Uterus (tissue), 4 donors: ENCODE data around the gene PRUNE2. TPM values are rescaled to one million over a fixed set of nuclear protein-coding genes. Genes with fewer than 3 reads are reported as not detected.

Experiments
- DNase-seq, 2 donors: peaks; one replicate each; pipeline ENCODE4 v3.0.0-alpha.2; 2019 to 2020
- H3K27ac ChIP-seq, 2 donors: fragments of 200-600 bp; sonication (generic); 1 replicate in 1 of 2; 2 replicates in 1 of 2; pipeline ENCODE4 v1.5.1; 2016 to 2018
- H3K27me3 ChIP-seq, 2 donors: fragments of 200-600 bp; sonication (generic); one replicate each; pipeline ENCODE4 v1.5.1; 2018 to 2019; ENCODE audit warnings: control low read depth in 1 of 2
- H3K36me3 ChIP-seq, 2 donors: fragments of 200-600 bp; sonication (generic); one replicate each; pipeline ENCODE4 v1.5.1; 2019; ENCODE audit warnings: control low read depth in 1 of 2
- H3K4me1 ChIP-seq, 2 donors: fragments of 200-600 bp; sonication (generic); one replicate each; pipeline ENCODE4 v1.5.1; 2018 to 2019; ENCODE audit warnings: control low read depth in 1 of 2
- H3K4me3 ChIP-seq, 2 donors: fragments of 200-600 bp; sonication (generic); 1 replicate in 1 of 2; 2 replicates in 1 of 2; pipeline ENCODE4 v1.5.1; 2018 to 2019; ENCODE audit warnings: mild to moderate bottlenecking in 1 of 2
- H3K9me3 ChIP-seq, 2 donors: fragments of 200-600 bp; sonication (generic); one replicate each; pipeline ENCODE4 v1.5.1; 2019; ENCODE audit warnings: control low read depth in 1 of 2
- POLR2A ChIP-seq, 2 donors: fragments of 450-650 bp; IDR thresholded peaks; one replicate each; pipeline ENCODE4 v1.6.1; 2016; ENCODE audit warnings: antibody characterized with exemption in 2 of 2, mild to moderate bottlenecking in 1 of 2, moderate library complexity in 1 of 2
- intact Hi-C: fragments of 100-400 bp; cut with DNase I; formaldehyde crosslinking; loops from one replicate; pipeline ENCODE4 v1.15.1; 2023; ENCODE audit warnings: low total_unique reads
- small RNA-seq: library from RNA; depleted of rRNA; stranded (forward); fragments of <200 nt; gene quantifications from one replicate; pipeline ENCODE3, GENCODE V24; 2016
- total RNA-seq, 4 donors: library from RNA; depleted of rRNA in 3 of 4; stranded (reverse); fragments of >200 nt in 3 of 4; gene quantifications; one replicate each; pipeline versions ENCODE4 v1.1.0 to v1.2.4, GENCODE V29; 2014 to 2023
- TF ChIP-seq, protein P1 (sequence below), 4 experiments: fragments of 200-600 bp in 2 of 4; fragments of 450-650 bp in 2 of 4; sonication (generic) in 2 of 4; IDR thresholded peaks; one replicate each; pipeline ENCODE4 v1.5.1; 2016 to 2019; ENCODE audit warnings: antibody characterized with exemption in 4 of 4, mild to moderate bottlenecking in 2 of 4, moderate library complexity in 1 of 4
- donor health status: DM: yes; HTN: yes; CAD: no.

Gene PRUNE2
- total RNA-seq, 4 donors from 2014 or later: 51.4 to 187 (median 97.1) TPM

DNA sequence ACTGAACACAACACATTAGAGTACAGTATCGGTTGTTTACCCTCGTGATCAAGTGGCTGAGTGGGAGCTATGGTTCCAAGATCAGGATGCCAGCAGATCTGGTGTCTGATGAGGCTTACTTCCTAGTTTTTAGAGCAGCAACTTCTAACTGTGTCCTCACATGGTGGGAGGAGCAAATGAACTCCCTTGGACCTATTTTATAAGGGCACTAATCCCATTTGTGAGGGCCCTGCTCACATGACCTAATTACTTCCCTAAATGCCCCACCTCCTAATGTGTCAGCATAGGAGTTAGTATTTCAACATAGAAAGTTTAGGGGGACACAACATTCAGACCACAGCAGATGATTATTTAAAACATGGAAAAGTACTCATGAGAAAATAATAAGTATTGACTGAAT is 335.1 kb downstream of the PRUNE2 start:
- TF ChIP-seq POLR2A (IDR thresholded peaks at IDR 0.05): no peak
- TF ChIP-seq, protein P1, sequence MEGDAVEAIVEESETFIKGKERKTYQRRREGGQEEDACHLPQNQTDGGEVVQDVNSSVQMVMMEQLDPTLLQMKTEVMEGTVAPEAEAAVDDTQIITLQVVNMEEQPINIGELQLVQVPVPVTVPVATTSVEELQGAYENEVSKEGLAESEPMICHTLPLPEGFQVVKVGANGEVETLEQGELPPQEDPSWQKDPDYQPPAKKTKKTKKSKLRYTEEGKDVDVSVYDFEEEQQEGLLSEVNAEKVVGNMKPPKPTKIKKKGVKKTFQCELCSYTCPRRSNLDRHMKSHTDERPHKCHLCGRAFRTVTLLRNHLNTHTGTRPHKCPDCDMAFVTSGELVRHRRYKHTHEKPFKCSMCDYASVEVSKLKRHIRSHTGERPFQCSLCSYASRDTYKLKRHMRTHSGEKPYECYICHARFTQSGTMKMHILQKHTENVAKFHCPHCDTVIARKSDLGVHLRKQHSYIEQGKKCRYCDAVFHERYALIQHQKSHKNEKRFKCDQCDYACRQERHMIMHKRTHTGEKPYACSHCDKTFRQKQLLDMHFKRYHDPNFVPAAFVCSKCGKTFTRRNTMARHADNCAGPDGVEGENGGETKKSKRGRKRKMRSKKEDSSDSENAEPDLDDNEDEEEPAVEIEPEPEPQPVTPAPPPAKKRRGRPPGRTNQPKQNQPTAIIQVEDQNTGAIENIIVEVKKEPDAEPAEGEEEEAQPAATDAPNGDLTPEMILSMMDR (IDR thresholded peaks at IDR 0.05): no peak
- Histone ChIP-seq H3K27me3 (no peaks in the 10 kb centered on the region), H3K9me3 (no peaks in the 10 kb centered on the region), H3K27ac (no peak overlapping the region), H3K4me1 (no peaks in the 10 kb centered on the region), H3K4me3 (no peak overlapping the region), H3K36me3 (no peaks in the 10 kb centered on the region)
- intact Hi-C loops: no loop called here
- DNase-seq: no peak

DNA sequence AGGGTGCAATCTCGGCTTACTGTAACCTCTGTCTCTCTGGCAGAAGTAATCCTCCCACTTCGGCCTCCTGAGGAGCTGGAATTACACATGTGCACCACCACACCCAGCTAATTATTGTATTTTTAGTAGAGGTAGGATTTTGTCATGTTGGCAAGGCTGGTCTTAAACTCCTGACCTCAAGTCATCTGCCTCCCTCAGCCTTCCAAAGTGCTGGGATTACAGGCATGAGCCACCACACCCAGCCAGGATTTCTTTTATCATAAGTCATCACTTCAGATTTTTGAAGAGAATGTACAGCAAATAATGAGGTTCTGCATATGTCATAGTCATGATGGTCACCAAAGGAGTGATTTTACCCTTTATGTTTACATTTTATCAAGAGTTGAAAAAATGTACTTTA is 338.8 kb downstream of the PRUNE2 start:
- H3K4me1 ChIP-seq: no peaks in the 10 kb centered on the region
- intact Hi-C loops: no loop called here
- no peak overlapping the region for H3K27ac ChIP-seq
- no peak overlapping the region for H3K4me3 ChIP-seq
- H3K27me3 ChIP-seq: no peaks in the 10 kb centered on the region
- DNase-seq: no peak
- H3K36me3 ChIP-seq: no peaks in the 10 kb centered on the region
- TF ChIP-seq, protein P1 (IDR thresholded peaks at IDR 0.05): no peak
- TF ChIP-seq POLR2A (IDR thresholded peaks at IDR 0.05): no peak
- H3K9me3 ChIP-seq: no peaks in the 10 kb centered on the region

DNA sequence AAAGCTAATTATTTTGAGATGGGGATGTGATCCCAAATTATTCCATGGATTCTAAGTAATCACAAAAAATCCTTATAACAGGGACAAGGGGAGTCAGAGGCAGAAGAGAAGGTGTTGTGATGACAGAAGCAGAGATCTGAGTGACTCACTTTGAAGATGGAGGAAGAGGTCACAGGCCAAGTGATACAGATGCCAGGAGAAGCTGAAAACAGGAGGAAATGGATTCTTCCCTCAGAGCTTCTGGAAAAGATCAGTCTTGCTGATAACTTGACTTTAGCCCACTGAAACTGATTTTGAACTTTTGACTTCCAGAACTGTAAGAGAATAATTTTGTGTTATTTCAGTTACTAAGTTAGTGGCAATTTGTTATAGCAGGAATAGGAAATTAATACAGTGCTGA is 341.6 kb downstream of the PRUNE2 start:
- intact Hi-C loops: no loop called here
- no peak for DNase-seq
- Histone ChIP-seq H3K4me3 (no peak overlapping the region), H3K9me3 (no peaks in the 10 kb centered on the region), H3K4me1 (no peaks in the 10 kb centered on the region), H3K27me3 (no peaks in the 10 kb centered on the region), H3K27ac (no peak overlapping the region), H3K36me3 (no peaks in the 10 kb centered on the region)
- TF ChIP-seq, protein P1 (IDR thresholded peaks at IDR 0.05): no peak
- no peak for TF ChIP-seq POLR2A (IDR thresholded peaks at IDR 0.05)

DNA sequence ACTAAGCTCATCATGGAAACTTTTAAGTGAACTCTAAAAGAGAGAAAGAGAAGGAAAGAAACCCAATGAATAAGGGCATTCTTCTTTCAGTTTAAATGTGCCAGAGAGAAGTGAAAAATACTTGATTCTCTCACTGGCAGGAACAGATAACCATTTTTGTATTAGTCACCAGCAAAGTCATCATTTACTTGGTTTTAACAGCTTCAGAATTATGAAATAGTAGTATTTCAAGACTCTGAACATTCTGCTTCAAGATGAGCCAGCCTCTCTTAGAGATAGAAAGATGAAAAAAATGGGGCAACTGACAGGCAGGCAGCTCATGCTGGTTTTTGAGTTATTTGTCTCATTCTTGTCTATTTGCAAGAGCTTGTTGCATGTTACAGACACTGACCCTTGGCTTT is 343.4 kb downstream of the PRUNE2 start:
- intact Hi-C loops: no loop called here
- Histone ChIP-seq H3K4me1 (no peaks in the 10 kb centered on the region), H3K4me3 (no peak overlapping the region), H3K9me3 (no peaks in the 10 kb centered on the region), H3K27me3 (no peaks in the 10 kb centered on the region), H3K36me3 (no peaks in the 10 kb centered on the region), H3K27ac (no peak overlapping the region)
- DNase-seq: no peak
- TF ChIP-seq, protein P1 (IDR thresholded peaks at IDR 0.05): no peak
- TF ChIP-seq POLR2A (IDR thresholded peaks at IDR 0.05): no peak

DNA sequence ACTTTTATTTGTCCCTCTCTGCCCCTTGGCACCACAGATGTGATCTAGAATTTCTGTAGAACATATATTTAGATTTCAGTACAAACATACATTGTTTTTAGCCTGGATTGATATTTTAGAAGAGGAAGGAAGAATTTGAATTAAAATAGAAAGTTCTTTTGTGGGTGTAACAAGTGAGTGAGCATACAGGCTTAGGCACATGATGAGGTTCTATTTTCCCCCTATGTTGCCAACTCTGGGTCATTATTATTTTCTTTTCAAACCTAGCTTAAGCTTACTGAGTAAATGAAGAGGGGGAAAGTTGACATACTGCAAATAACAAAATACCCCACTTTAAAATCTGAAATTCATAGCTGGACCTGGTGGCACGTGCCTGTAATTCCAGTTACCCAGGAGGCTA is 344.0 kb downstream of the PRUNE2 start:
- Histone ChIP-seq H3K4me3 (no peak overlapping the region), H3K9me3 (no peaks in the 10 kb centered on the region), H3K36me3 (no peaks in the 10 kb centered on the region), H3K27ac (no peak overlapping the region), H3K27me3 (no peaks in the 10 kb centered on the region), H3K4me1 (no peaks in the 10 kb centered on the region)
- intact Hi-C loops: no loop called here
- DNase-seq: no peak
- TF ChIP-seq POLR2A (IDR thresholded peaks at IDR 0.05): no peak
- TF ChIP-seq, protein P1 (IDR thresholded peaks at IDR 0.05): no peak

Small RNA genes within 50 kb of the gene (small RNA-seq; reads per million reads assigned to genes)
- not detected for gene AL359314.1

Other genes with a start within 250 kb of the PRUNE2 start
- gene PCA3, start 141.7 kb downstream of the PRUNE2 start, total RNA-seq: under 1 TPM in 1 of 4 donors, not detected in 3; 0.43 TPM
- gene FOXB2, start 113.5 kb upstream of the PRUNE2 start, total RNA-seq: not detected